ENCODE results near the gene MRPS27.

- TF ChIP-seq CTCF (IDR thresholded peaks at IDR 0.05) = peak; percentile 32
- TF ChIP-seq ZFX (IDR thresholded peaks at IDR 0.05; ENCODE audit: borderline replicate concordance) = no peak
These were observed at the start of gene MRPS27, which contains the start of gene PTCD2 for GRCh38 chr5:72319976-72320752.

Measured in 22Rv1 (cell line).